ENCODE data around the gene PLXNA4. TPM values are rescaled to one million over a fixed set of nuclear protein-coding genes. Genes with fewer than 3 reads are reported as not detected.

PLXNA4 gene
- total RNA-seq, 1 experiment from 2014 or later, result not detected

DNA sequence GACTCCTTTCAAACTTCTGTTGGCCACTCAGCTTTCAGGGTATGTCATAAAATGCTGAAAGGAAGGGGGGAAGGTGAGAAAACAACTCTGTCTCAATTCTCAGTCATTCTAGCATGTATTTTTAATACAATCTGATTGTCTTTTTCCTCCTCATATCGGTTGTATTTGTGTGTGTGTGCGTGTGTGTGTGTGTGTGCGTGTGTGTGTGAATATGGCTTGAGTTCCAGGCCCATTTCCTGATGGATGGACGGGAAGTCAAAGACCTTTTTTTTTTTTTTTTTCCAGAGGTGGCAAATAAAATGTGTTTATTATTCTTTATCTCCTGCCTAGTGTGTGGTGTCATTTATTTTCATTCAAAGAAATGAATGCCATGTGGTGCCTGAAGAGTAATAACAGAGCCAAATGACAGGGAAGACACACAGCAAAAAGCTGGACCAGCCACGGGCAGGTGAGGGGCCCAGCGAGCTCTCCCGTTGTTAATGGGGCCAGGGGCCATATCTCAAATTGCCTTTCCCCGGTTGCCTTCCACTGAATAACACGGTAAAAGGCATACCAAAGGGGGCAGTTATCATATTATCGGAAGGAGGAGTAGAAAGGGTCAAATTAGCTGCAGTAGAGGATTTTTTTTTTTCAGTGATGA is 3.1 kb upstream of the PLXNA4 start:
- CTCF ChIA-PET, result interaction anchor here (2.2 kb wide), 1 partner anchor 261 kb away, joined by 21 read pairs; no protein-coding TSS in a partner anchor
- no peak for DNase-seq (ENCODE audit: low read depth, low spot score)

More for the DNA sequence above, 3.1 kb upstream of the PLXNA4 start:
- H4K20me1 ChIP-seq (ENCODE audit: insufficient read depth), result no peaks in the 10 kb centered on the region
- H3K36me3 ChIP-seq (ENCODE audit: control insufficient read depth in 1 of 2, insufficient read depth in 2 of 2, low read length in 2 of 2), result no peaks in the 10 kb centered on the region
- no peak overlapping the region for H3K27ac ChIP-seq (ENCODE audit: low read depth, low read length)
- no peaks in the 10 kb centered on the region for H3K4me1 ChIP-seq (ENCODE audit: control insufficient read depth in 1 of 2, insufficient read depth in 2 of 2, low read length in 2 of 2)
- no peak overlapping the region for H2AFZ ChIP-seq (ENCODE audit: low read depth, low read length, poor library complexity, severe bottlenecking)
- H3K79me2 ChIP-seq (ENCODE audit: insufficient read depth, low read length), result no peaks in the 10 kb centered on the region
- TF ChIP-seq EZH2 (IDR thresholded peaks at IDR 0.05) (no peak), POLR2AphosphoS5 (IDR thresholded peaks at IDR 0.05; ENCODE audit: low read depth, low read length) (no peak), YY1 (IDR thresholded peaks at IDR 0.05; ENCODE audit: extremely low read depth, insufficient replicate concordance, low read depth, low read length) (no peak), JUND (IDR thresholded peaks at IDR 0.05) (no peak), RAD21 (IDR thresholded peaks at IDR 0.05; ENCODE audit: low read depth) (no peak), EZH2phosphoT487 (IDR thresholded peaks at IDR 0.05; ENCODE audit: borderline replicate concordance) (no peak), ELF1 (IDR thresholded peaks at IDR 0.05; ENCODE audit: borderline replicate concordance, low read depth) (no peak), ZNF274 (IDR thresholded peaks at IDR 0.05; ENCODE audit: low read depth, low read length) (no peak), SIN3A (IDR thresholded peaks at IDR 0.05; ENCODE audit: low read depth) (no peak)
- TF ChIP-seq, protein P1, sequence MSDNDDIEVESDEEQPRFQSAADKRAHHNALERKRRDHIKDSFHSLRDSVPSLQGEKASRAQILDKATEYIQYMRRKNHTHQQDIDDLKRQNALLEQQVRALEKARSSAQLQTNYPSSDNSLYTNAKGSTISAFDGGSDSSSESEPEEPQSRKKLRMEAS (IDR thresholded peaks at IDR 0.05), result no peak
- TF ChIP-seq, protein P2, sequence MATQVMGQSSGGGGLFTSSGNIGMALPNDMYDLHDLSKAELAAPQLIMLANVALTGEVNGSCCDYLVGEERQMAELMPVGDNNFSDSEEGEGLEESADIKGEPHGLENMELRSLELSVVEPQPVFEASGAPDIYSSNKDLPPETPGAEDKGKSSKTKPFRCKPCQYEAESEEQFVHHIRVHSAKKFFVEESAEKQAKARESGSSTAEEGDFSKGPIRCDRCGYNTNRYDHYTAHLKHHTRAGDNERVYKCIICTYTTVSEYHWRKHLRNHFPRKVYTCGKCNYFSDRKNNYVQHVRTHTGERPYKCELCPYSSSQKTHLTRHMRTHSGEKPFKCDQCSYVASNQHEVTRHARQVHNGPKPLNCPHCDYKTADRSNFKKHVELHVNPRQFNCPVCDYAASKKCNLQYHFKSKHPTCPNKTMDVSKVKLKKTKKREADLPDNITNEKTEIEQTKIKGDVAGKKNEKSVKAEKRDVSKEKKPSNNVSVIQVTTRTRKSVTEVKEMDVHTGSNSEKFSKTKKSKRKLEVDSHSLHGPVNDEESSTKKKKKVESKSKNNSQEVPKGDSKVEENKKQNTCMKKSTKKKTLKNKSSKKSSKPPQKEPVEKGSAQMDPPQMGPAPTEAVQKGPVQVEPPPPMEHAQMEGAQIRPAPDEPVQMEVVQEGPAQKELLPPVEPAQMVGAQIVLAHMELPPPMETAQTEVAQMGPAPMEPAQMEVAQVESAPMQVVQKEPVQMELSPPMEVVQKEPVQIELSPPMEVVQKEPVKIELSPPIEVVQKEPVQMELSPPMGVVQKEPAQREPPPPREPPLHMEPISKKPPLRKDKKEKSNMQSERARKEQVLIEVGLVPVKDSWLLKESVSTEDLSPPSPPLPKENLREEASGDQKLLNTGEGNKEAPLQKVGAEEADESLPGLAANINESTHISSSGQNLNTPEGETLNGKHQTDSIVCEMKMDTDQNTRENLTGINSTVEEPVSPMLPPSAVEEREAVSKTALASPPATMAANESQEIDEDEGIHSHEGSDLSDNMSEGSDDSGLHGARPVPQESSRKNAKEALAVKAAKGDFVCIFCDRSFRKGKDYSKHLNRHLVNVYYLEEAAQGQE (IDR thresholded peaks at IDR 0.05; ENCODE audit: low read depth), result no peak
- no TSS peak for BruUV-seq (replicated peaks)
- no peak for ATAC-seq
- intact Hi-C loops (cut with micrococcal nuclease), result no loop called here
- no peak overlapping the region for H3K4me3 ChIP-seq (replicated peaks in 1 of 2; ENCODE audit: low read depth in 1 of 2, low read length in 2 of 2)
- H3K4me2 ChIP-seq (ENCODE audit: low read length), result no peak overlapping the region
- H3K9ac ChIP-seq (ENCODE audit: low read length), result no peak overlapping the region
- H3K27me3 ChIP-seq (ENCODE audit: insufficient read depth, low read length), result peaks cover 14% of the 10 kb centered on the region; the same call in 1 of the 2 replicates
- H3K9me3 ChIP-seq (ENCODE audit: control insufficient read depth in 1 of 2, insufficient read depth in 1 of 2, low read depth in 1 of 2, low read length in 2 of 2), result no peaks in the 10 kb centered on the region
- no peaks in the 10 kb centered on the region for H3K9me2 ChIP-seq (ENCODE audit: insufficient read depth)
- ChIA-PET POLR2A (no interaction called here), RAD21 (ENCODE audit: low non-redundant PET in 1 of 2, low total read pairs in 2 of 2, uncharacterized antibody in 2 of 2, unreplicated experiment in 2 of 2) (no interaction called here)
